ENCODE results near the gene TMEM233.

The TMEM233 gene

DNA sequence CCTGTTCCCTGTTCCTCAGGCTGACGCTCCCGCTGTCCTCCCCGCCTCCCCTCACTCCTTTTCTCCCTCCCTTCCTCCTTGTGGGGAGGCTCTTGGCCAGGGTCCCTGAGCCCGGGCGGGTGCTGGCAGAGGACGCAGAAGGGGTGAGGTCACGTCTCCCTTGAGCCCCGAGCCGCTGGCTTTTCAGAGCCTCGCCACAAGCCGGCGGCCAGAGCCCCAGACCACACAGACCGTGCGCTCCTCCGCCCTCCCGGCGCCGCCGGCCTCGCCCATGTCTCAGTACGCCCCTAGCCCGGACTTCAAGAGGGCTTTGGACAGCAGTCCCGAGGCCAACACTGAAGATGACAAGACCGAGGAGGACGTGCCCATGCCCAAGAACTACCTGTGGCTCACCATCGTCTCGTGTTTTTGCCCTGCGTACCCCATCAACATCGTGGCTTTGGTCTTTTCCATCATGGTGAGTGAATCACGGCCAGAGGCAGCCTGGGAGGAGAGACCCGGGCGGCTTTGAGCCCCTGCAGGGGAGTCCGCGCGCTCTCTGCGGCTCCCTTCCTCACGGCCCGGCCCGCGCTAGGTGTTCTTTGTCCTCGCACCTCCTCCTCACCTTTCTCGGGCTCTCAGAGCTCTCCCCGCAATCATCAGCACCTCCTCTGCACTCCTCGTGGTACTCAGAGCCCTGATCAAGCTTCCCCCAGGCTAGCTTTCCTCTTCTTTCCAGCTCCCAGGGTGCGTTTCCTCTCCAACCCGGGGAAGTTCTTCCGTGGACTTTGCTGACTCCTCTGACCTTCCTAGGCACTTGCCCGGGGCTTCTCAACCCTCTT, at the start of gene TMEM233:
Gene TMEM233 (plus strand): TSS at position 197 of the 821 bp plus-strand sequence. CDS start 75 bp downstream, at position 272.
- no peak for DNase-seq

DNA sequence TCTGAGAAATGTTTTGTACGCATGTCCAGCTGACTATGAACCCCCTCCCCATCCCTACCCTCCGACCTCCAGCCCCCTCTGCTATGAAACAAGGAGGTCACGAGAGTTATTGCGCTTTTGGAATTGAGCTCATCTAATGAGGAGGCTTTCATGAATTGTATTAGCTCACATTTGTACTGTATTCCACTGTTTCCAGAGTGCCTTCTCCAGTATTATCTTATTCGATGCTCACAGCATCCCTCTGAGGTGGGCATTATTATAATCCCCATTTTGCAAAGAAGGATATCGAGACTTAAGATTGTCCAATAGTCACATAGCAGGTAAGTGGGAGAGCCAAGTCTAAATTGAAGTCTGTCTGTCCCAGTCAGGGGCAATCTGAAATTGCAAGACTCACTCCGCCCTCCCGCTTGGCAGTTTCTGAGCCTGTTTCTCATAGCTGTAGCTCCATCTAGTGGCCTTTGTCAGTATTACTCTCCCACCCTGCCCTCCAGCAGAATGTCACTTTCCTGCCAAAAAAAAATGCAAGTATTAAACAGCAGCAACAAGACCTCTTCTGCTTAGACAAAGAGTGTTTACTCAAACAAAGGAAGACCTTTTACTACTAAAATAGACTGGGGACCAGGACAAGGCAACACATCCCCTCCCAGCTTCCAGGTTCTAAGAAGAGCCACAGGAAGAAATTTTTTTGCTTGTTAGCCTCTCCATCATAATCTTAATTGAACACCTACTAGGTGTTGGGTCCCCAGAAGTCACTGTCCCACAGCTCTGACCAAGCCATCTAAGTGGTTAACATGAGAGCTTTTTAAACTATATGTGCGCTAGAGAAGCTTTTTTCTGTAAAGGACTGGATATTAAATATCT, 48.6 kb upstream of the TMEM233 start:
- peak; percentile 19 for DNase-seq

- DNase-seq = no peak
These were observed 47.2 kb upstream of the TMEM233 start for GRCh38 chr12:119546340-119546739.

DNA sequence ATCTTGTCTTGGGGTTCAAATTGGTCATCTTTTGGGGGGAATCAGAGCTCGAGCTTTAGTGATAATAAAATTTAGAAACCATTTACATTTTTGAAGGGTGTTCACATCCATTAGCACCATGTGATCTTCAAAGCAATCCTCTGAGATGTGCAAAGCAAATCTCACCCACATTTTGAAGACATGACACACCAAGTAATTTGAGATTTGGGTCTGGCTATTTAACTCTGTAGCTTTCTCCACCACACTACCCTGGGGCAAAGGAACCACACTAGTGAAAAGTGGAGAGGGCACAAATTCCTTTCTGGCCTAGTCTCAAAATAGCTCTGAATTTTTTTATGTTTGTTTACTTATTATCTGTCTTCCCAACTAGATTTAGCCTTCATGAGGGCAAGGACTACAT, 46.6 kb upstream of the TMEM233 start:
- no peak for DNase-seq

GRCh38 chr12:119556854-119557253, 36.7 kb upstream of the TMEM233 start:
- DNase-seq = no peak

DNA sequence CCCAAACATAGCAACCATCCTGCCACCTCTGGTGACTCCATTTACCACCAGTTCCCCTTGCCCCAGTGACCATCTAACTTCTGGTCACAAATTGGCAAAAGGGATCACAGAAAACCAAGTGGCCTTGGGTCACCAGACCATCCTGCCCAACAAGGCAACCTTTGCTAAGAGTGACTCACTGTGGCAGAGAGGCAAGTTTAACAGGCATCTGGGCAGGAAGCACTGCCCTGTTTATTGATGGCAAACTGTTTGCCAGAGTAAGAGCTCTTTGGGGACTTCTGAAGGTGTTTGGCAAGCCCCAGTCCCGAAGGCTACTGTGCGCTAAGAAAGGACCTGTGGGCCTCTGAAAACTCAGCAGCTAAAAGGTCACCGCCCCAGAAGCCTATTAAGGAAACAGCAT, 28.2 kb upstream of the TMEM233 start:
- no peak for DNase-seq

GRCh38 chr12:119570771-119571170, 22.8 kb upstream of the TMEM233 start:
- DNase-seq = no peak

DNA sequence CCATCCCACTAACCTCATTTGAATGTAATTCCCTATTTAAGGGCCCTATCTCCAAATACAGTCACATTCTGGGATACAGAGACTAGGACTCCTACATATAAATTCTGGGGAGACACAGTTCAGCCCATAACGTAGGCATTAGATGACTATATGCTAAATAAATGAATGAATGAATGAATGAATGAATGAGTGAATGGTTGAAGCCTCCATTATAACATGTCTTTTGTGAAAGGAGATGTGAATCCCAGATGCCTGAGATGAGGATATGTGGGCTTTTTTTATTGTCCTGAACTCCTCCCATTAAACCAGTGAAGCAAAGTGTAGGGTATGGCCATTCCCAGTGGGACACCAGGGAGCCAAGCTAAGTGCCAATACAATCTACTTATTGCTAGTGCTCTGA, 20.5 kb upstream of the TMEM233 start:
- DNase-seq = no peak

DNA sequence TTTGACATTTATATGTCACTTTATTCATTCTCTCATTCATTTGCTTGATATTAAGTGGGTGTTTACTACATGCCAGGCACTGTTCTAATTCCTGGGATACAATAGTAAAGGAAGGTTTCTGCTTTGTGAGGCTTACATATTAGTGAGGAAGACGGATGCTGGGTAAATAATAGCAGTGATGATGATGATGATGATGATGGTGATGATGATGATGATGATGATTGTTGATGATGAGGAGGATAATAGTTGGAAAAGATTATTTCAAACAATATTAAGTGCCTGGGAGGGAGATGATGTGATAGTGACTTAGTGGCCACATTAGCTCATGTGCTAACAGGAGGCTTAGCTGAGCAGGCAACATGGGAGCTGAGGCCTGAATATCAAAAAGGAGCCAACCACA, 19.3 kb upstream of the TMEM233 start:
- DNase-seq = no peak

GRCh38 chr12:119576118-119576810, 17.3 kb upstream of the TMEM233 start:
- no peak for DNase-seq

- no peak for DNase-seq
These were observed 16.7 kb upstream of the TMEM233 start for GRCh38 chr12:119576915-119577314.

DNA sequence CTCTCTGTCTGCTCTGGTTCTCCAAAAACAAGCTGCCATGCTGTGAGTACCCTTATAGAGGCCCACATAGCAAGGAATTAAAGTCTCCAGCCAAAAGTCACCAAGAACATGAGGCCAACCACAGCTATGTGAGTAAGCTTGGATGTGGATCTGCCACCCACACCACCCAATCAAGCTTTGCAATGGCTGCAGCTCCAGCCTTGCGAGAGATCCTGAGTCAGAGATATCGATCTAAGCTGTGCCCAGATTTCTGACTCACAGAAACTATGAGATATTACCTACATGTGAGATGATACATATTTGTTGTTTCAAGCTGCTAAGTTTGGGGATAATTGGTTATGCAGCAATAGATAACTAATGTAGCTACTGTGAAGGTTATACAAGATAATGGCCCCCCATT, 15.5 kb upstream of the TMEM233 start:
- DNase-seq = no peak

- DNase-seq = no peak
These were observed 4.5 kb upstream of the TMEM233 start for GRCh38 chr12:119589097-119589496.

GRCh38 chr12:119589634-119590033, 3.9 kb upstream of the TMEM233 start:
- no peak for DNase-seq

- no peak for DNase-seq
These were observed 1.3 kb upstream of the TMEM233 start for GRCh38 chr12:119592232-119592631.

DNA sequence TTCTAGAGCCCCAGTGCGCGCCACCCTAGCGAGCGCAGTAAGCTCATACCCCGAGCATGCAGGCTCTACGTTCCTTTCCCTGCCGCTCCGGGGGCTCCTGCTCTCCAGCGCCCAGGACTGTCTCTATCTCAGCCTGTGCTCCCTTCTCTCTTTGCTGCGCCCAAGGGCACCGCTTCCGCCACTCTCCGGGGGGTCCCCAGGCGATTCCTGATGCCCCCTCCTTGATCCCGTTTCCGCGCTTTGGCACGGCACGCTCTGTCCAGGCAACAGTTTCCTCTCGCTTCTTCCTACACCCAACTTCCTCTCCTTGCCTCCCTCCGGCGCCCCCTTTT, 791 bp downstream of the TMEM233 start:
- no peak for DNase-seq

- DNase-seq = no peak
These were observed 1.3 kb downstream of the TMEM233 start for GRCh38 chr12:119594772-119595445.

DNA sequence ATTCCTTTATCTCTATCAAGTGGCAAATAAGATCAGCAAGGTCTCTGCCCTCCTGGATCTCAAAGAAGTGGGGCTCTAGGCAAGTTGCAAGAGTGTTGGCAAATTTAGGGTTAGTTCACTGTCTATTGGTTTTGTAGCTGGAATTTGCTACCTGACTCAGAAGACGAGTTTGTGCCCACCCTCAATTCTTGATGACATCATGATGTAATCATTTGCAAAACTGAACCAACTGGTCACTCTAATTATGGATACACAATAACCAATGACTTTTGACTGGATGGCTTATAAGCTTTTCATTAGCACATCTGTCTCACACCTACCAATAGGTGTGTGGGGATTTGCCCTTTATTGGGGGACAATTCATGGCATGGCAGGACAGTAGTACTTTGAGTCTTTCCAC, 4.6 kb downstream of the TMEM233 start:
- DNase-seq = no peak

DNA sequence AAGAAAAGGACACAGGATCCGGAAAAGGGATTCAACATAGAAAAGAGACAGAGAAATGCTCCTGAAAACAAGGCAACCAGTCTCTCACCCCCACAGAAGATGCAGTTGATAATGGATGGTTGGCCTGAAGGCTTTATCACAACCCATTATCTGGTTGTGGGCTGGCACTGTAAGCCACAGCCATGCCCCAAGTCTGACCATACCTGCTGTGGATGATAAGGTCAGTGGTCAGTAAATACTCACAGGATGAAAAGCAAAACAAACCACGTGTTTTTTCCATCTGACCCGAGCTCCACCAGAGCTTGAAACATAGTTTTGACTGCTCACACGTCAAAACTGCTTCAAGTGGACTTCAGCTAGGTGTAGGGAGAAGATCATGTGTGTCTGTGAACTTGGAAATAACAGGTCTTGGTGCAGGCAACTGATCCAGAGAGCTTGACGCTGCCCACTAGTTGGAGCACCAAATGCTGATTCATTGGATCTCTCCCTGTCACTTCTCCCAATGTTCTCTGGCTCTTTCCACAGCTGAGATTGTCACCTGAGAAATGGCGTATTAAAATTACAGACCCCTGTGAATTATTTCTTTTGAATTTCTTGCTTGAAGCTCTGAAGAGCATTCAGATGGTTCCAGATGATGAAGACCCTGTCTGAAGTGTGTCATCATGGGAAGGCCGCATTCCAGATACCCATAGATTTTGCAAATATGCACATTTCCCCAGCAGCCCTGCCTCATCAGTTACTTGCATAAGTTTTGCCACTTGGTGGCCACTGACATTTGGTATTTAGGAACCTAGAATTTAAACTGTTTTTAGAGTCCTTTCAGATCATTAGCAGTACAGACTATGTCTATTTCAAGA, 8.5 kb downstream of the TMEM233 start:
- DNase-seq = no peak

DNA sequence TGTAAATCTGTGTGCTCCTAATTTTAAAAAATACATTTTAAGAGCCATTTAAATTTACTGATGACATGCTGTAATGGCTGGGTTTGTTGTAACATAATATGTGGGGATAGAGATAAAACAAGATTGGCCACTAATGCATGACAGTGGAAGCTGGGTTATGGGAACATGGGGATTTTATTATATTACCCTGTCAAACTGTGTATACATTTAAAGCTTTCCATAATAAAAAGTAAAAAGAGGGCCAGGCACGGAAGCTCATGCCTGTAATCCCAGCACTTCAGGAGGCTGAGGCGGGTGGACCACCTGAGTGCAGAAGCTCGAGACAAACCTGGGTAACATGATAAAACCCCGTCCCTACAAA, 9.1 kb downstream of the TMEM233 start:
- DNase-seq = no peak

DNA sequence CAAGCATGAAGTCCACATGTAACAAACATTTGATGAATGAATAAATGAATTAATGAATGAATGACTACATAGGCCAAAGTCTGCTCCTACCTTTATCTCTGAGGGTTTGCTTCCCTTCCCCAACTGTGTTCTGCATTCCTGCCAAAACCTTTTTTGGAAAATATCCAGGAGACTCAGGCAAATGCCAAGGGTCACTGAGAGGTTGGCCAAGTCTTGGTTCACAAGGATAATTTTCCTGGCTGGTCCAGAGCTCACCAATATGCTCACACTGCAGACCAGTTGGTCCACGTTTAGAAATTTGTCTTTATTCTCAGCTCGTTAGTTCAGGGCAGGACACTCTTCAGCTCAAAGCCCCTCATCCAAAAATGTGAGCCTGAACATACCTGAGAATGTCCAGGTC, 10.2 kb downstream of the TMEM233 start:
- no peak for DNase-seq

DNA sequence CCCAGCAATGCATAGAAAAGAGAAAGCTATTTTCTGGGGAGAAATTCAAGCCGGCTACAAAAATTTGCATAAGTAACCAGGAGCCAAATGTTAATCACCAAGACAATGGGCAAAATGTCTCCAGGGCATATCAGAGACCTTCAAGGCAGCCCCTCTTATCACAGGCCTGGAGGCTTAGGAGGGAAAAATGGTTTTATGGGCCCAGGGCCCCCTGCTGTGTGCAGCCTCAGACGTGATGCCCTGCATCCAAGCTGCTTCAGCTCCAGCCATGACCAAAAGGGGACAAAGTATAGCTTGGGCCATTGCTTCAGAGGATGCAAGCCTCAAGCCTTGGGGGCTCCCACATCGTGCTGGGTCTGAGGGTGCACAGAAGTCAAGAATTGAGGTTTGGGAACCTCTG, 15.8 kb downstream of the TMEM233 start:
- no peak for DNase-seq
